SK-N-SH treated with all-trans-retinoic acid at 6 μM for 48 hours (cell line): ENCODE data around the gene CT47C1.
"Not testable (repeated sequence)": the region's sequence is repeated elsewhere in the genome, so short reads cannot be mapped to it uniquely, and the experiment has no call there.

Experiments used
- ATAC-seq: fragments of 200-7000 bp; cut with Tn5 transposase; 3 replicates; pipeline ENCODE4 v1.9.1; 2020; ENCODE audit warnings: mild to moderate bottlenecking, moderate library complexity
- ARNTL ChIP-seq: fragments of 450-650 bp; formaldehyde crosslinking; IDR thresholded peaks from 2 replicates; pipeline ENCODE4 v1.5.0; 2020; ENCODE audit warnings: low read depth, mild to moderate bottlenecking, moderate library complexity, borderline replicate concordance
- BACH2 ChIP-seq: fragments of 250-450 bp; sonication (Bioruptor Pico); IDR thresholded peaks from 2 replicates; pipeline ENCODE4 v1.9.0; 2021; ENCODE audit warnings: mild to moderate bottlenecking, borderline replicate concordance
- CSDC2 ChIP-seq: fragments of 250-450 bp; sonication (Bioruptor Pico); IDR thresholded peaks from 2 replicates; pipeline ENCODE4 v1.5.0; 2020; ENCODE audit warnings: mild to moderate bottlenecking, moderate library complexity
- ESRRG ChIP-seq: fragments of 250-450 bp; sonication (Bioruptor Pico); IDR thresholded peaks from 2 replicates; pipeline ENCODE4 v1.6.1; 2021; ENCODE audit warnings: mild to moderate bottlenecking
- GLIS3 ChIP-seq: fragments of 250-450 bp; sonication (Bioruptor Pico); IDR thresholded peaks from 2 replicates; pipeline ENCODE4 v1.5.0; 2020; ENCODE audit warnings: mild to moderate bottlenecking, moderate library complexity
- ISL1 ChIP-seq: fragments of 250-450 bp; sonication (Bioruptor Pico); IDR thresholded peaks from 2 replicates; pipeline ENCODE4 v2.1.2; 2022; ENCODE audit warnings: mild to moderate bottlenecking, moderate library complexity
- OSR1 ChIP-seq: fragments of 250-450 bp; sonication (Bioruptor Pico); IDR thresholded peaks from 2 replicates; pipeline ENCODE4 v1.8.0; 2022; ENCODE audit warnings: moderate library complexity, mild to moderate bottlenecking, inconsistent platforms
- PPARA ChIP-seq: fragments of 250-450 bp; sonication (Bioruptor Pico); IDR thresholded peaks from 2 replicates; pipeline ENCODE4 v1.5.0; 2020; ENCODE audit warnings: mild to moderate bottlenecking, borderline replicate concordance
- RARB ChIP-seq: fragments of 250-450 bp; sonication (Bioruptor Pico); IDR thresholded peaks from 2 replicates; pipeline ENCODE4 v1.8.0; 2021; ENCODE audit warnings: mild to moderate bottlenecking, moderate library complexity
- SNAI2 ChIP-seq: fragments of 250-450 bp; sonication (Bioruptor Pico); IDR thresholded peaks from 2 replicates; pipeline ENCODE4 v1.5.0; 2020; ENCODE audit warnings: mild to moderate bottlenecking, moderate library complexity
- TCF4 ChIP-seq: fragments of 250-450 bp; sonication (Bioruptor Pico); IDR thresholded peaks from 2 replicates; pipeline ENCODE4 v1.8.0; 2021; ENCODE audit warnings: mild to moderate bottlenecking, moderate library complexity, borderline replicate concordance
- TOX ChIP-seq: fragments of 250-450 bp; sonication (Bioruptor Pico); IDR thresholded peaks from 2 replicates; pipeline ENCODE4 v1.8.0; 2021; ENCODE audit warnings: mild to moderate bottlenecking, moderate library complexity, borderline replicate concordance
- ZC3H10 ChIP-seq: fragments of 250-450 bp; sonication (Bioruptor Pico); IDR thresholded peaks from 2 replicates; pipeline ENCODE4 v1.5.1; 2021; ENCODE audit warnings: mild to moderate bottlenecking, moderate library complexity
- ZFP3 ChIP-seq: fragments of 250-450 bp; sonication (Bioruptor Pico); IDR thresholded peaks from 2 replicates; pipeline ENCODE4 v1.5.0; 2020; ENCODE audit warnings: mild to moderate bottlenecking, moderate library complexity
- ZFP30 ChIP-seq: fragments of 450-650 bp; formaldehyde crosslinking; IDR thresholded peaks from 2 replicates; pipeline ENCODE4 v1.5.0; 2022; ENCODE audit warnings: mild to moderate bottlenecking, moderate library complexity
- ZNF565 ChIP-seq: fragments of 450-650 bp; formaldehyde crosslinking; conservative IDR thresholded peaks from 2 replicates; pipeline ENCODE4 v1.5.0; 2020; ENCODE audit warnings: low read depth, mild to moderate bottlenecking, moderate library complexity
- ZNF70 ChIP-seq: fragments of 450-650 bp; formaldehyde crosslinking; IDR thresholded peaks from 2 replicates; pipeline ENCODE4 v1.5.0; 2020; ENCODE audit warnings: mild to moderate bottlenecking, moderate library complexity
- ZNF8 ChIP-seq: fragments of 450-650 bp; formaldehyde crosslinking; IDR thresholded peaks from 2 replicates; pipeline ENCODE4 v1.5.0; 2020; ENCODE audit warnings: mild to moderate bottlenecking, moderate library complexity
- TF ChIP-seq, protein P1 (sequence below): fragments of 250-450 bp; sonication (Bioruptor Pico); IDR thresholded peaks from 2 replicates; pipeline ENCODE4 v1.5.0; 2020; ENCODE audit warnings: mild to moderate bottlenecking, moderate library complexity
- TF ChIP-seq, protein P2 (sequence below): fragments of 250-450 bp; sonication (Bioruptor Pico); IDR thresholded peaks from 2 replicates; pipeline ENCODE4 v1.5.1; 2020; ENCODE audit warnings: low read depth, mild to moderate bottlenecking, moderate library complexity
- TF ChIP-seq, protein P3 (sequence below): fragments of 250-450 bp; sonication (Bioruptor Pico); IDR thresholded peaks from 2 replicates; pipeline ENCODE4 v1.5.1; 2021; ENCODE audit warnings: mild to moderate bottlenecking, moderate library complexity
- TF ChIP-seq, protein P4 (sequence below): fragments of 250-450 bp; sonication (Bioruptor Pico); IDR thresholded peaks from 2 replicates; pipeline ENCODE4 v1.8.0; 2020; ENCODE audit warnings: mild to moderate bottlenecking, moderate library complexity, borderline replicate concordance

The CT47C1 gene

DNA sequence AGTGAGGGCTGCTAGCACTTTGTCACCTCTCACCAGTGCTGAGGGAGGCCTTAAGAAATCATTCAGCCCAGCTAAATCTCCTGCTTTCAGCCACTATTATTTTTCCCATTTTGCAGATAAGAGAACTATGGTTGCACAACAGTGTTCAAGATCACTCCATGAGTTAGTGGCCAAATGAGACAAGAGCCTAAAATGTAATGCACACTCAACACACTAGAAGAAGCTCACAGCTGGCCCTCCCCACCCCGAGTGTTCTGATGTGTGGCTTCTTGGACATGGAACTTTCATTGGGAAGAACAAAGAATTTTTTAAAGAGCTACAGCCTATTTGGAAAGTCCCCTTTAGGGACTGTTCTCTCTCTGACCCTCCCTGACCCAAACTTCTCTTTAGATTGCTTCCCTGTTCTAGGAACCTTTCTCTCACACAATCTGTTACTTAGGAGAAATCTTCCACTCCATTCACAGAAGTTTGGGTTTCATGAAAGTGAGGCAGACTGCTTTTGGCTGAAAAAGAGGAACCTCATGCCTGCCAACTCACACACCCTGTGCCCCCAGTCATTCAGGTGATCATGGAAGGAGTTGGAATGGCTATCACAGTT, 44.0 kb upstream of the CT47C1 start:
- TF ChIP-seq ZNF70 (CRISPR knock-in tag) (no peak), ZC3H10 (CRISPR knock-in tag) (no peak), TCF4 (CRISPR knock-in tag) (no peak), ZNF8 (no peak), ARNTL (CRISPR knock-in tag) (no peak), ZFP30 (CRISPR knock-in tag) (no peak), BACH2 (CRISPR knock-in tag) (no peak), ZNF565 (no peak), SNAI2 (CRISPR knock-in tag) (no peak), CSDC2 (no peak), RARB (CRISPR knock-in tag) (no peak), TOX (CRISPR knock-in tag) (no peak), ISL1 (CRISPR knock-in tag) (no peak), ESRRG (CRISPR knock-in tag) (no peak), PPARA (CRISPR knock-in tag) (no peak)
- TF ChIP-seq, protein P1, sequence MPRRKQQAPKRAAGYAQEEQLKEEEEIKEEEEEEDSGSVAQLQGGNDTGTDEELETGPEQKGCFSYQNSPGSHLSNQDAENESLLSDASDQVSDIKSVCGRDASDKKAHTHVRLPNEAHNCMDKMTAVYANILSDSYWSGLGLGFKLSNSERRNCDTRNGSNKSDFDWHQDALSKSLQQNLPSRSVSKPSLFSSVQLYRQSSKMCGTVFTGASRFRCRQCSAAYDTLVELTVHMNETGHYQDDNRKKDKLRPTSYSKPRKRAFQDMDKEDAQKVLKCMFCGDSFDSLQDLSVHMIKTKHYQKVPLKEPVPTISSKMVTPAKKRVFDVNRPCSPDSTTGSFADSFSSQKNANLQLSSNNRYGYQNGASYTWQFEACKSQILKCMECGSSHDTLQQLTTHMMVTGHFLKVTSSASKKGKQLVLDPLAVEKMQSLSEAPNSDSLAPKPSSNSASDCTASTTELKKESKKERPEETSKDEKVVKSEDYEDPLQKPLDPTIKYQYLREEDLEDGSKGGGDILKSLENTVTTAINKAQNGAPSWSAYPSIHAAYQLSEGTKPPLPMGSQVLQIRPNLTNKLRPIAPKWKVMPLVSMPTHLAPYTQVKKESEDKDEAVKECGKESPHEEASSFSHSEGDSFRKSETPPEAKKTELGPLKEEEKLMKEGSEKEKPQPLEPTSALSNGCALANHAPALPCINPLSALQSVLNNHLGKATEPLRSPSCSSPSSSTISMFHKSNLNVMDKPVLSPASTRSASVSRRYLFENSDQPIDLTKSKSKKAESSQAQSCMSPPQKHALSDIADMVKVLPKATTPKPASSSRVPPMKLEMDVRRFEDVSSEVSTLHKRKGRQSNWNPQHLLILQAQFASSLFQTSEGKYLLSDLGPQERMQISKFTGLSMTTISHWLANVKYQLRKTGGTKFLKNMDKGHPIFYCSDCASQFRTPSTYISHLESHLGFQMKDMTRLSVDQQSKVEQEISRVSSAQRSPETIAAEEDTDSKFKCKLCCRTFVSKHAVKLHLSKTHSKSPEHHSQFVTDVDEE (CRISPR knock-in tag) = no peak
- TF ChIP-seq, protein P2, sequence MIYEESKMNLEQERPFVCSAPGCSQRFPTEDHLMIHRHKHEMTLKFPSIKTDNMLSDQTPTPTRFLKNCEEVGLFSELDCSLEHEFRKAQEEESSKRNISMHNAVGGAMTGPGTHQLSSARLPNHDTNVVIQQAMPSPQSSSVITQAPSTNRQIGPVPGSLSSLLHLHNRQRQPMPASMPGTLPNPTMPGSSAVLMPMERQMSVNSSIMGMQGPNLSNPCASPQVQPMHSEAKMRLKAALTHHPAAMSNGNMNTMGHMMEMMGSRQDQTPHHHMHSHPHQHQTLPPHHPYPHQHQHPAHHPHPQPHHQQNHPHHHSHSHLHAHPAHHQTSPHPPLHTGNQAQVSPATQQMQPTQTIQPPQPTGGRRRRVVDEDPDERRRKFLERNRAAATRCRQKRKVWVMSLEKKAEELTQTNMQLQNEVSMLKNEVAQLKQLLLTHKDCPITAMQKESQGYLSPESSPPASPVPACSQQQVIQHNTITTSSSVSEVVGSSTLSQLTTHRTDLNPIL = no peak
- TF ChIP-seq, protein P3, sequence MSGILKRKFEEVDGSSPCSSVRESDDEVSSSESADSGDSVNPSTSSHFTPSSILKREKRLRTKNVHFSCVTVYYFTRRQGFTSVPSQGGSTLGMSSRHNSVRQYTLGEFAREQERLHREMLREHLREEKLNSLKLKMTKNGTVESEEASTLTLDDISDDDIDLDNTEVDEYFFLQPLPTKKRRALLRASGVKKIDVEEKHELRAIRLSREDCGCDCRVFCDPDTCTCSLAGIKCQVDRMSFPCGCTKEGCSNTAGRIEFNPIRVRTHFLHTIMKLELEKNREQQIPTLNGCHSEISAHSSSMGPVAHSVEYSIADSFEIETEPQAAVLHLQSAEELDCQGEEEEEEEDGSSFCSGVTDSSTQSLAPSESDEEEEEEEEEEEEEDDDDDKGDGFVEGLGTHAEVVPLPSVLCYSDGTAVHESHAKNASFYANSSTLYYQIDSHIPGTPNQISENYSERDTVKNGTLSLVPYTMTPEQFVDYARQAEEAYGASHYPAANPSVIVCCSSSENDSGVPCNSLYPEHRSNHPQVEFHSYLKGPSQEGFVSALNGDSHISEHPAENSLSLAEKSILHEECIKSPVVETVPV (CRISPR knock-in tag) = no peak
- TF ChIP-seq, protein P4, sequence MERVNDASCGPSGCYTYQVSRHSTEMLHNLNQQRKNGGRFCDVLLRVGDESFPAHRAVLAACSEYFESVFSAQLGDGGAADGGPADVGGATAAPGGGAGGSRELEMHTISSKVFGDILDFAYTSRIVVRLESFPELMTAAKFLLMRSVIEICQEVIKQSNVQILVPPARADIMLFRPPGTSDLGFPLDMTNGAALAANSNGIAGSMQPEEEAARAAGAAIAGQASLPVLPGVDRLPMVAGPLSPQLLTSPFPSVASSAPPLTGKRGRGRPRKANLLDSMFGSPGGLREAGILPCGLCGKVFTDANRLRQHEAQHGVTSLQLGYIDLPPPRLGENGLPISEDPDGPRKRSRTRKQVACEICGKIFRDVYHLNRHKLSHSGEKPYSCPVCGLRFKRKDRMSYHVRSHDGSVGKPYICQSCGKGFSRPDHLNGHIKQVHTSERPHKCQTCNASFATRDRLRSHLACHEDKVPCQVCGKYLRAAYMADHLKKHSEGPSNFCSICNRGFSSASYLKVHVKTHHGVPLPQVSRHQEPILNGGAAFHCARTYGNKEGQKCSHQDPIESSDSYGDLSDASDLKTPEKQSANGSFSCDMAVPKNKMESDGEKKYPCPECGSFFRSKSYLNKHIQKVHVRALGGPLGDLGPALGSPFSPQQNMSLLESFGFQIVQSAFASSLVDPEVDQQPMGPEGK = no peak
- no peak for ATAC-seq

DNA sequence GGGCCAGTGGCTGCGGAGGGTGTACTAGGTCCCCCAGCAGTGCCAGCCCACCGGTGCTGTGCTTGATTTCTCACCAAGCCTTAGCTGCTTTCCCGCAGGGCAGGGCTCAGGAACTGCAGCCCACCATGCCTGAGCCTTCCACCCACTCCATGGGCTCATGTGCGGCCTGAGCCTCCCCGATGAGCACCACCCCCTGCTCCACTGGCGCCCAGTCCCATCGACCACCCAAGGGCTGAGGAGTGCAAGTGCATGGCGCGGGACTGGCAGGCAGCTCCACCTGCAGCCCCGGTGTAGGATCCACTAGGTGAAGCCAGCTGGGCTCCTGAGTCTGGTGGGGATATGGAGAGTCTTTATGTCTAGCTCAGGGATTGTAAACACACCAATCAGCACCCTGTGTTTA, 43.1 kb upstream of the CT47C1 start:
- not testable (repeated sequence) for ATAC-seq

DNA sequence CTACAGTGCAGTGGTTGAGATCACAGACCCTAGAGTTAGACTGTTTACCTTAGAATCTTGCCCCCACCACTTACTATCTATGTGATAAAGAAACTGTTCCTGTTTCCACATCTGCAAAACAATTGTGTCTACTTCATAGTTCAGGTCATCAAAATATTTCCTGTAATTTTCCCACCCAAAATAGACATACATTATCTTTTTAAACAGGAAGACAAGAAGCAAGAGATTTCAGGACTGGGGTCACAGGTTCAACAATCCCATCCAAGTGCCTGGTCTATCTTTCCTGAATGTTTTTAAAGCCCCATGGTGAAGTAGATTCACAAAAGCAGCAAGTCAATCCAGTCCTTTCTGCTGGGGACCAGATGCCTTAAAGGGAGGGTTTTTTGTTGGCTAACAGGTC, 41.8 kb upstream of the CT47C1 start:
- TF ChIP-seq ZNF565 = no peak
- TF ChIP-seq PPARA (CRISPR knock-in tag) = no peak
- TF ChIP-seq GLIS3 (CRISPR knock-in tag) = no peak
- no peak for TF ChIP-seq ZFP30 (CRISPR knock-in tag)
- TF ChIP-seq ZNF70 (CRISPR knock-in tag) = no peak
- no peak for TF ChIP-seq ZFP3 (CRISPR knock-in tag)
- TF ChIP-seq TCF4 (CRISPR knock-in tag) = no peak
- TF ChIP-seq, protein P1 (CRISPR knock-in tag) = no peak
- TF ChIP-seq ZC3H10 (CRISPR knock-in tag) = no peak
- no peak for TF ChIP-seq CSDC2
- no peak for TF ChIP-seq TOX (CRISPR knock-in tag)
- TF ChIP-seq RARB (CRISPR knock-in tag) = no peak
- no peak for TF ChIP-seq OSR1
- TF ChIP-seq ZNF8 = no peak
- no peak for TF ChIP-seq ISL1 (CRISPR knock-in tag)
- ATAC-seq = no peak
